Measurements from ENCODE around the gene SLC35F1.

GRCh38 chr6:118307581-118307980, 400.5 kb downstream of the SLC35F1 start:
- TF ChIP-seq, protein P1, sequence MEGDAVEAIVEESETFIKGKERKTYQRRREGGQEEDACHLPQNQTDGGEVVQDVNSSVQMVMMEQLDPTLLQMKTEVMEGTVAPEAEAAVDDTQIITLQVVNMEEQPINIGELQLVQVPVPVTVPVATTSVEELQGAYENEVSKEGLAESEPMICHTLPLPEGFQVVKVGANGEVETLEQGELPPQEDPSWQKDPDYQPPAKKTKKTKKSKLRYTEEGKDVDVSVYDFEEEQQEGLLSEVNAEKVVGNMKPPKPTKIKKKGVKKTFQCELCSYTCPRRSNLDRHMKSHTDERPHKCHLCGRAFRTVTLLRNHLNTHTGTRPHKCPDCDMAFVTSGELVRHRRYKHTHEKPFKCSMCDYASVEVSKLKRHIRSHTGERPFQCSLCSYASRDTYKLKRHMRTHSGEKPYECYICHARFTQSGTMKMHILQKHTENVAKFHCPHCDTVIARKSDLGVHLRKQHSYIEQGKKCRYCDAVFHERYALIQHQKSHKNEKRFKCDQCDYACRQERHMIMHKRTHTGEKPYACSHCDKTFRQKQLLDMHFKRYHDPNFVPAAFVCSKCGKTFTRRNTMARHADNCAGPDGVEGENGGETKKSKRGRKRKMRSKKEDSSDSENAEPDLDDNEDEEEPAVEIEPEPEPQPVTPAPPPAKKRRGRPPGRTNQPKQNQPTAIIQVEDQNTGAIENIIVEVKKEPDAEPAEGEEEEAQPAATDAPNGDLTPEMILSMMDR (IDR thresholded peaks at IDR 0.05; ENCODE audit: extremely low read depth in 1 of 2, insufficient read depth in 1 of 2, low read depth in 1 of 2, low read length in 2 of 2) = no peak
- TF ChIP-seq, protein P2, sequence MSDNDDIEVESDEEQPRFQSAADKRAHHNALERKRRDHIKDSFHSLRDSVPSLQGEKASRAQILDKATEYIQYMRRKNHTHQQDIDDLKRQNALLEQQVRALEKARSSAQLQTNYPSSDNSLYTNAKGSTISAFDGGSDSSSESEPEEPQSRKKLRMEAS (IDR thresholded peaks at IDR 0.05; ENCODE audit: insufficient read depth, insufficient read length) = no peak
- no peak for TF ChIP-seq POLR2A (IDR thresholded peaks at IDR 0.05; ENCODE audit: low read depth, low read length)
- no peak for TF ChIP-seq MYC (IDR thresholded peaks at IDR 0.05; ENCODE audit: low read depth, low read length)
- TF ChIP-seq EZH2 (IDR thresholded peaks at IDR 0.05; ENCODE audit: borderline replicate concordance, low read depth, low read length, severe bottlenecking) = no peak
- no peak for TF ChIP-seq POLR2AphosphoS5 (IDR thresholded peaks at IDR 0.05; ENCODE audit: insufficient read depth, low read depth, low read length)

Measured in endothelial cell of umbilical vein (primary cell).